A549 (cell line): ENCODE results near the gene GRIK4. TPM values are rescaled to one million over a fixed set of nuclear protein-coding genes. Genes with fewer than 3 reads are reported as not detected.

Experiments used
- ATAC-seq, 2 experiments: fragments of 200-7000 bp in 1 of 2; fragments of >200 bp in 1 of 2; cut with Nextera tagmentation in 1 of 2; cut with Tn5 transposase in 1 of 2; 3 replicates each; pipeline versions ENCODE4 v1.8.0 to v1.9.1; 2018 to 2020; ENCODE audit warnings: mild to moderate bottlenecking in 1 of 2, moderate library complexity in 1 of 2
- CTCF ChIA-PET: fragments of 300-600 bp; sonication (Branson Sonifier 250); formaldehyde crosslinking; extraction: SDS; loops from one replicate; lab custom pipeline; 2021; ENCODE audit warnings: antibody characterized with exemption, inconsistent platforms; lab: Yijun Ruan, JAX
- POLR2A ChIA-PET: fragments of 350-600 bp; formaldehyde crosslinking; extraction: SDS; loops from one replicate; lab custom pipeline; 2021; ENCODE audit warnings: antibody characterized with exemption, inconsistent platforms; lab: Yijun Ruan, JAX
- DNase-seq, 2 experiments: peaks; one replicate each; pipeline versions ENCODE4 v3.0.0 to v3.0.0-alpha.2; 2011 to 2016; ENCODE audit warnings: low read depth in 1 of 2, low spot score in 1 of 2
- FAIRE-seq: peaks from 2 replicates; lab custom pipeline; 2011; peaks lifted over from hg19 to GRCh38; lab: Jason Lieb, UNC
- H3K27ac ChIP-seq, 2 experiments: fragments of >200 bp; sonication (Bioruptor Twin); formaldehyde crosslinking; 3 replicates each; pipeline ENCODE4 v1.5.1; 2016 to 2017
- H3K4me1 ChIP-seq: fragments of >200 bp; sonication (Bioruptor Twin); formaldehyde crosslinking; 3 replicates; pipeline ENCODE4 v1.6.1; 2016
- H3K4me2 ChIP-seq: fragments of >200 bp; sonication (Bioruptor Twin); formaldehyde crosslinking; 3 replicates; pipeline ENCODE4 v1.6.1; 2016
- H3K4me3 ChIP-seq: fragments of >200 bp; sonication (Bioruptor Twin); formaldehyde crosslinking; 3 replicates; pipeline ENCODE4 v1.5.1; 2016
- H3K9me3 ChIP-seq: fragments of >200 bp; sonication (Bioruptor Twin); formaldehyde crosslinking; 3 replicates; pipeline ENCODE4 v1.6.1; 2016
- BHLHE40 ChIP-seq: IDR thresholded peaks from 2 replicates; pipeline ENCODE4 v1.6.1; 2012; ENCODE audit warnings: low read depth, low read length, inconsistent platforms
- CHD2 ChIP-seq: fragments of 150-350 bp; IDR thresholded peaks from 2 replicates; pipeline ENCODE4 v1.6.1; 2014; ENCODE audit warnings: low read length; ENCODE audit not compliant: partially characterized antibody
- EHMT2 ChIP-seq: fragments of 200-600 bp; sonication (generic); IDR thresholded peaks from 2 replicates; pipeline ENCODE4 v1.6.1; 2016; ENCODE audit warnings: antibody characterized with exemption, low read depth, mild to moderate bottlenecking, moderate library complexity
- ESRRA ChIP-seq: fragments of 150-350 bp; IDR thresholded peaks from 2 replicates; pipeline ENCODE4 v1.6.1; 2014; ENCODE audit warnings: mild to moderate bottlenecking, low read length, borderline replicate concordance
- FOSL2 ChIP-seq, 2 experiments: fragments of 450-650 bp in 1 of 2; fragments of >200 bp in 1 of 2; sonication (Bioruptor Twin) in 1 of 2; formaldehyde crosslinking; IDR thresholded peaks; 2 replicates each; pipeline versions ENCODE4 v1.5.0 to v1.6.1; 2016 to 2020; ENCODE audit warnings: mild to moderate bottlenecking in 1 of 2, moderate library complexity in 1 of 2
- FOXS1 ChIP-seq: fragments of 250-450 bp; sonication (Bioruptor Pico); IDR thresholded peaks from 2 replicates; pipeline ENCODE4 v1.5.0; 2020; ENCODE audit warnings: mild to moderate bottlenecking, moderate library complexity
- HEYL ChIP-seq: fragments of 250-450 bp; sonication (Bioruptor Pico); IDR thresholded peaks from 2 replicates; pipeline ENCODE4 v1.8.0; 2021; ENCODE audit warnings: mild to moderate bottlenecking, moderate library complexity
- HOXB13 ChIP-seq: fragments of 250-450 bp; sonication (Bioruptor Pico); IDR thresholded peaks from 2 replicates; pipeline ENCODE4 v1.5.0; 2020; ENCODE audit warnings: low read depth, mild to moderate bottlenecking, moderate library complexity
- HOXB5 ChIP-seq: fragments of 250-450 bp; sonication (Bioruptor Pico); IDR thresholded peaks from 2 replicates; pipeline ENCODE4 v1.5.0; 2020; ENCODE audit warnings: mild to moderate bottlenecking, moderate library complexity
- JUN ChIP-seq, 2 experiments: fragments of >200 bp; sonication (Bioruptor Twin); formaldehyde crosslinking; IDR thresholded peaks; 2 replicates in 1 of 2; 3 replicates in 1 of 2; pipeline ENCODE4 v1.6.1; 2016 to 2017
- JUNB ChIP-seq: fragments of >200 bp; sonication (Bioruptor Twin); formaldehyde crosslinking; IDR thresholded peaks from 2 replicates; pipeline ENCODE4 v1.6.1; 2016
- KDM5A ChIP-seq: fragments of 200-600 bp; sonication (generic); IDR thresholded peaks from 2 replicates; pipeline ENCODE4 v1.6.1; 2016; ENCODE audit warnings: antibody characterized with exemption, mild to moderate bottlenecking
- MAZ ChIP-seq: fragments of 150-350 bp; IDR thresholded peaks from 2 replicates; pipeline ENCODE4 v1.6.1; 2014; ENCODE audit warnings: antibody characterized with exemption, low read depth, low read length, borderline replicate concordance
- NPAS2 ChIP-seq: fragments of 250-450 bp; sonication (Bioruptor Pico); IDR thresholded peaks from 2 replicates; pipeline ENCODE4 v1.8.0; 2022; ENCODE audit warnings: mild to moderate bottlenecking, moderate library complexity, borderline replicate concordance
- PHF8 ChIP-seq: fragments of 200-600 bp; sonication (generic); IDR thresholded peaks from 2 replicates; pipeline ENCODE4 v1.6.1; 2016; ENCODE audit warnings: low read depth, mild to moderate bottlenecking, antibody characterized with exemption, moderate library complexity, borderline replicate concordance
- POLR2A ChIP-seq: IDR thresholded peaks from 2 replicates; pipeline ENCODE4 v1.6.1; 2012; ENCODE audit warnings: mild to moderate bottlenecking, low read length
- POLR2AphosphoS2 ChIP-seq: conservative IDR thresholded peaks from 2 replicates; pipeline ENCODE4 v1.6.1; 2012; ENCODE audit warnings: low read length, improper control_type of control experiment, inconsistent platforms
- RCOR1 ChIP-seq: fragments of 150-350 bp; IDR thresholded peaks from 2 replicates; pipeline ENCODE4 v1.6.1; 2014; ENCODE audit warnings: antibody characterized with exemption, low read length, low read depth
- SMC3 ChIP-seq: fragments of >200 bp; sonication (Bioruptor Twin); formaldehyde crosslinking; IDR thresholded peaks from 3 replicates; pipeline ENCODE4 v1.6.1; 2018; ENCODE audit warnings: inconsistent platforms
- SREBF2 ChIP-seq: fragments of 450-650 bp; IDR thresholded peaks from 2 replicates; pipeline ENCODE4 v1.6.1; 2014; ENCODE audit warnings: mild to moderate bottlenecking, moderate library complexity
- TFCP2L1 ChIP-seq: fragments of 250-450 bp; sonication (Bioruptor Pico); IDR thresholded peaks from 2 replicates; pipeline ENCODE4 v1.5.0; 2021; ENCODE audit warnings: mild to moderate bottlenecking
- TP53 ChIP-seq: fragments of 250-450 bp; sonication (Bioruptor Pico); IDR thresholded peaks from 2 replicates; pipeline ENCODE4 v1.5.0; 2021; ENCODE audit warnings: mild to moderate bottlenecking, moderate library complexity
- ZC3H11A ChIP-seq: fragments of 450-650 bp; IDR thresholded peaks from 2 replicates; pipeline ENCODE4 v1.6.1; 2014; ENCODE audit warnings: antibody characterized with exemption, mild to moderate bottlenecking
- ZNF302 ChIP-seq: fragments of 250-450 bp; sonication (Bioruptor Pico); IDR thresholded peaks from 2 replicates; pipeline ENCODE4 v1.9.0; 2021; ENCODE audit warnings: inconsistent platforms, mild to moderate bottlenecking, moderate library complexity
- ZSCAN20 ChIP-seq: fragments of 250-450 bp; sonication (Bioruptor Pico); IDR thresholded peaks from 2 replicates; pipeline ENCODE4 v1.8.0; 2022; ENCODE audit warnings: mild to moderate bottlenecking, moderate library complexity
- WGBS: methylation state at CpG from one replicate; pipeline ENCODE4 v1.1.6; 2017; ENCODE audit errors: missing lambda C conversion rate; 5-methylcytosine and 5-hydroxymethylcytosine counted together
- polyA plus RNA-seq, 4 experiments: library from polyadenylated mRNA; depleted of rRNA in 3 of 4; stranded (reverse); fragments of >200 nt; fragmentation: RNase III in 1 of 4; extraction: RNeasy Plus Mini Kit Qiagen cat#74134 plus additional on column Dnase treatment in 1 of 4; gene quantifications; 2 replicates in 3 of 4; 3 replicates in 1 of 4; pipeline ENCODE4 v1.2.3, GENCODE V29; 2011 to 2017
- TF ChIP-seq, protein P1 (sequence below): fragments of 200-600 bp; sonication (generic); IDR thresholded peaks from 2 replicates; pipeline ENCODE4 v1.6.1; 2016; ENCODE audit warnings: antibody characterized with exemption, mild to moderate bottlenecking, moderate library complexity
- TF ChIP-seq, protein P2 (sequence below): IDR thresholded peaks from 2 replicates; pipeline ENCODE4 v1.6.1; 2012; ENCODE audit warnings: low read depth, borderline replicate concordance
- TF ChIP-seq, protein P3 (sequence below): fragments of 150-350 bp; IDR thresholded peaks from 2 replicates; pipeline ENCODE4 v1.6.1; 2014; ENCODE audit warnings: low read depth, mild to moderate bottlenecking, low read length
- TF ChIP-seq, protein P4 (sequence below): fragments of >200 bp; sonication (Bioruptor Twin); formaldehyde crosslinking; IDR thresholded peaks from 2 replicates; pipeline ENCODE4 v1.6.1; 2016

Gene GRIK4
- polyA plus RNA-seq, 2 of the 4 experiments (the other 2 are of a cell fraction) = 0.01 TPM; not detected in 1

DNA sequence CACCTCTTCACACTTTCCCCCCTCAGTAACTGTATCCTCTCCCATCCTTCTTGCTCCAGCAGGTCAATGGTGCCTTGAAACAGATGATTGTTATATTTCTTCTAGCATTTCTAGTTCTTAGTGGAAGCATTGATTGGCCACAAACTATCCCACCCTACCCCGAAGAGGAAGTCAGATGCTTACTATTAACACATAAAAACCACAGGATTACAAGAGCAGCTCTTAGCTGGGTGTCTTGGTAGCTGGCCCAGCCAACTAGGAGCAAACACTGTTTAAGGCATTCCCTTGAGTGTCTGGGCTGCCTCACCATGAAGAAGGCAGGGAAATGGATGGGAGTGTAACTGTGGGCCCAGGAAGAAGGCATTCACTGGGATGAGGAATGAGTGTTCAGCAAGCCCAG lies 176.6 kb downstream of the GRIK4 start:
- POLR2A ChIA-PET = no interaction called here
- Histone ChIP-seq H3K4me1 (no peaks in the 10 kb centered on the region), H3K4me3 (no peak overlapping the region), H3K9me3 (no peaks in the 10 kb centered on the region), H3K27ac (no peak overlapping the region), H3K4me2 (no peak overlapping the region)
- ATAC-seq (no peak), DNase-seq (no peak), FAIRE-seq (no peak)
- 11% methylated on average over 1 of the region's 1 CpG for WGBS
- TF ChIP-seq HOXB13 (CRISPR knock-in tag) (no peak), TFCP2L1 (CRISPR knock-in tag) (no peak), FOSL2 (IDR thresholded peaks at IDR 0.05) (no peak), FOSL2 (CRISPR knock-in tag; IDR thresholded peaks at IDR 0.05) (no peak), HOXB5 (CRISPR knock-in tag) (no peak), JUNB (no peak), JUN (IDR thresholded peaks at IDR 0.05) (no peak)
- CTCF ChIA-PET = interaction anchor here (5.9 kb wide), 1 partner anchor 178 kb away, joined by 58 read pairs; the partner anchor contains the start of gene GRIK4

DNA sequence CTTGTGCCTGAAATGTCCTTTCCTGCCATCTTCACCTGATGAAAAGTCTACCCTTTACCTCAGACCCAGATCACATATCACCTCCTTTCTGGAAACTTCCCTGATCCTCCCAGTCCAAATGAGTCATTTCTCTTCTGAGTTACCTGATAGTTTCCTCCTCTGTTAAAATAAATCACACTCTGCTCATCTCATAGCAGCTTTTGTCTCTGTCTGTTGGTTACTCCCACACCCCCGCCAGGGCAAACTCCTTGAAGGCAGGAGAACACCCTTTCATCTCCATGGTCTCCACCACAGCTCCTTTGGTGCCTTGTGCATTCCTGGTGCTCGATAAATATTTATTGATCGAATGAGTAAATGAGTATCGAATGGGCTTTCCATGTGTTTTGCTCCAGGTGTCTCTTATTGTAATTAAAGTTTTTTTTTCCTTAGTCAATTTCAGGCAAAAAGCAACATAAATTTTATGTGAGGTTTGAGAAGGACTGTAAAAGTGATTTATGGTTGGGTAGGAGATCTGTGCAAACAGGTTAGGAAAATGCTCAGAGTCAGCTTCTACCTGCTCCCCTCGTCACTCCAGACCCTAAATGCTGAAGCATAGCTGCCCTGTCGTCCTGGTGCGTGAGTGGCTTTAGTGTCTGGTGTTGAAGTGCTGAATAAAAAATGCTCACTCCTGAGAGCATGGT lies 178.2 kb downstream of the GRIK4 start:
- H3K4me2 ChIP-seq = no peak overlapping the region
- no peak overlapping the region for H3K27ac ChIP-seq
- DNase-seq (no peak), FAIRE-seq (no peak), ATAC-seq (no peak)
- WGBS = 41% methylated on average over 7 of the region's 7 CpGs
- H3K4me1 ChIP-seq = no peaks in the 10 kb centered on the region
- POLR2A ChIA-PET = no interaction called here
- no peaks in the 10 kb centered on the region for H3K9me3 ChIP-seq
- H3K4me3 ChIP-seq = no peak overlapping the region
- CTCF ChIA-PET = no interaction called here
- TF ChIP-seq RCOR1 (no peak), SREBF2 (no peak), PHF8 (no peak), ZNF302 (no peak), SMC3 (no peak), POLR2A (no peak), EHMT2 (no peak), FOXS1 (CRISPR knock-in tag) (no peak), ESRRA (no peak), KDM5A (no peak), BHLHE40 (no peak)
- TF ChIP-seq, protein P1, sequence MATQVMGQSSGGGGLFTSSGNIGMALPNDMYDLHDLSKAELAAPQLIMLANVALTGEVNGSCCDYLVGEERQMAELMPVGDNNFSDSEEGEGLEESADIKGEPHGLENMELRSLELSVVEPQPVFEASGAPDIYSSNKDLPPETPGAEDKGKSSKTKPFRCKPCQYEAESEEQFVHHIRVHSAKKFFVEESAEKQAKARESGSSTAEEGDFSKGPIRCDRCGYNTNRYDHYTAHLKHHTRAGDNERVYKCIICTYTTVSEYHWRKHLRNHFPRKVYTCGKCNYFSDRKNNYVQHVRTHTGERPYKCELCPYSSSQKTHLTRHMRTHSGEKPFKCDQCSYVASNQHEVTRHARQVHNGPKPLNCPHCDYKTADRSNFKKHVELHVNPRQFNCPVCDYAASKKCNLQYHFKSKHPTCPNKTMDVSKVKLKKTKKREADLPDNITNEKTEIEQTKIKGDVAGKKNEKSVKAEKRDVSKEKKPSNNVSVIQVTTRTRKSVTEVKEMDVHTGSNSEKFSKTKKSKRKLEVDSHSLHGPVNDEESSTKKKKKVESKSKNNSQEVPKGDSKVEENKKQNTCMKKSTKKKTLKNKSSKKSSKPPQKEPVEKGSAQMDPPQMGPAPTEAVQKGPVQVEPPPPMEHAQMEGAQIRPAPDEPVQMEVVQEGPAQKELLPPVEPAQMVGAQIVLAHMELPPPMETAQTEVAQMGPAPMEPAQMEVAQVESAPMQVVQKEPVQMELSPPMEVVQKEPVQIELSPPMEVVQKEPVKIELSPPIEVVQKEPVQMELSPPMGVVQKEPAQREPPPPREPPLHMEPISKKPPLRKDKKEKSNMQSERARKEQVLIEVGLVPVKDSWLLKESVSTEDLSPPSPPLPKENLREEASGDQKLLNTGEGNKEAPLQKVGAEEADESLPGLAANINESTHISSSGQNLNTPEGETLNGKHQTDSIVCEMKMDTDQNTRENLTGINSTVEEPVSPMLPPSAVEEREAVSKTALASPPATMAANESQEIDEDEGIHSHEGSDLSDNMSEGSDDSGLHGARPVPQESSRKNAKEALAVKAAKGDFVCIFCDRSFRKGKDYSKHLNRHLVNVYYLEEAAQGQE = no peak

DNA sequence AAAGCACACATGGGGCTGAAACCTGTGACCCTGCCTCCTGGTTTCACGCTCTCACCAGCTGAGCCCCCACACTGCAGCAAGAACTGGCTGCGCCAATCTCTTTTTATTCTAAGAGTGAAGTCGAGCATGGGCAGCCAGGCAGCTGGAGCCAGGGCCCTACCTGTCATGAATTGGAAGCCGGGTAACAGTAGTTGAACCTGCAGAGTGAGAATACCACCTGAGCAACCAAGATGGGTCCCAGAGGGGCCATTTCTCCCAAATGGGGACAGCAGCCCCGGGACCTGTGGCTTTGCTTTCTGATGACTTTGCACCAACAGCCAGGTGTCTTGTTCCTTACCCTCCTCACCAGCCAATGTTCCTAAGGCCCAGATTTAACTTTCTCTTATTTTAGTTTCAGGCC lies 178.9 kb downstream of the GRIK4 start:
- H3K4me3 ChIP-seq = no peak overlapping the region
- ChIA-PET POLR2A (no interaction called here), CTCF (no interaction called here)
- no peak overlapping the region for H3K27ac ChIP-seq
- ATAC-seq = no peak
- H3K9me3 ChIP-seq = no peaks in the 10 kb centered on the region
- 43% methylated on average over 5 of the region's 5 CpGs for WGBS
- no peaks in the 10 kb centered on the region for H3K4me1 ChIP-seq
- H3K4me2 ChIP-seq = no peak overlapping the region
- no peak for TF ChIP-seq POLR2AphosphoS2
- TF ChIP-seq ZNF302 = no peak
- TF ChIP-seq CHD2 = no peak
- TF ChIP-seq MAZ = no peak
- TF ChIP-seq, protein P2, sequence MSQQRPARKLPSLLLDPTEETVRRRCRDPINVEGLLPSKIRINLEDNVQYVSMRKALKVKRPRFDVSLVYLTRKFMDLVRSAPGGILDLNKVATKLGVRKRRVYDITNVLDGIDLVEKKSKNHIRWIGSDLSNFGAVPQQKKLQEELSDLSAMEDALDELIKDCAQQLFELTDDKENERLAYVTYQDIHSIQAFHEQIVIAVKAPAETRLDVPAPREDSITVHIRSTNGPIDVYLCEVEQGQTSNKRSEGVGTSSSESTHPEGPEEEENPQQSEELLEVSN = no peak
- no peak for TF ChIP-seq HEYL (CRISPR knock-in tag)
- no peak for TF ChIP-seq TP53 (CRISPR knock-in tag)
- TF ChIP-seq, protein P3, sequence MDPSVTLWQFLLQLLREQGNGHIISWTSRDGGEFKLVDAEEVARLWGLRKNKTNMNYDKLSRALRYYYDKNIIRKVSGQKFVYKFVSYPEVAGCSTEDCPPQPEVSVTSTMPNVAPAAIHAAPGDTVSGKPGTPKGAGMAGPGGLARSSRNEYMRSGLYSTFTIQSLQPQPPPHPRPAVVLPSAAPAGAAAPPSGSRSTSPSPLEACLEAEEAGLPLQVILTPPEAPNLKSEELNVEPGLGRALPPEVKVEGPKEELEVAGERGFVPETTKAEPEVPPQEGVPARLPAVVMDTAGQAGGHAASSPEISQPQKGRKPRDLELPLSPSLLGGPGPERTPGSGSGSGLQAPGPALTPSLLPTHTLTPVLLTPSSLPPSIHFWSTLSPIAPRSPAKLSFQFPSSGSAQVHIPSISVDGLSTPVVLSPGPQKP = no peak
- TF ChIP-seq ZSCAN20 (CRISPR knock-in tag) = no peak
- TF ChIP-seq, protein P4, sequence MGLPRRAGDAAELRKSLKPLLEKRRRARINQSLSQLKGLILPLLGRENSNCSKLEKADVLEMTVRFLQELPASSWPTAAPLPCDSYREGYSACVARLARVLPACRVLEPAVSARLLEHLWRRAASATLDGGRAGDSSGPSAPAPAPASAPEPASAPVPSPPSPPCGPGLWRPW = no peak
- TF ChIP-seq EHMT2 = no peak
- TF ChIP-seq NPAS2 (CRISPR knock-in tag) = no peak
- TF ChIP-seq ZC3H11A = no peak
- no peak for DNase-seq
- no peak for FAIRE-seq
